Measurements from ENCODE around the gene NLGN4Y.

DNA sequence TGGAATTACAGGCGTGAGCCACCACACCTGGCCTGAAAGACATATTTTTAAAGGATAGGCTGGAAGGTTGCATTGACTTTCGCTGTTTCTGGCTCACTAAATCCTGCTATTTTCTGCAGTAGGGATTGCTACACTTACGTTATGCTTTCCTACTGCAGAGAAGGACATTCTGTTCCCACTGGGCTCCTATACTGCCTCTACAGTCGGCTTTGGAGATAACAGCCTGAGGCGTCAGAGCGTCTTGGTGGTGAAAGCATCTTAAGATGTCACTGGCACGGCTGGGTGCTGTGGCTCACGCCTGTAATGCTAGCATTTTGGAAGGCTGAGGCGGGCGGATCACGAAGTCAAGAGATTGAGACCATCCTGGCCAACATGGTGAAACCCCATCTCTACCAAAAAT lies 77.0 kb downstream of the NLGN4Y start:
- TF ChIP-seq, protein P1, sequence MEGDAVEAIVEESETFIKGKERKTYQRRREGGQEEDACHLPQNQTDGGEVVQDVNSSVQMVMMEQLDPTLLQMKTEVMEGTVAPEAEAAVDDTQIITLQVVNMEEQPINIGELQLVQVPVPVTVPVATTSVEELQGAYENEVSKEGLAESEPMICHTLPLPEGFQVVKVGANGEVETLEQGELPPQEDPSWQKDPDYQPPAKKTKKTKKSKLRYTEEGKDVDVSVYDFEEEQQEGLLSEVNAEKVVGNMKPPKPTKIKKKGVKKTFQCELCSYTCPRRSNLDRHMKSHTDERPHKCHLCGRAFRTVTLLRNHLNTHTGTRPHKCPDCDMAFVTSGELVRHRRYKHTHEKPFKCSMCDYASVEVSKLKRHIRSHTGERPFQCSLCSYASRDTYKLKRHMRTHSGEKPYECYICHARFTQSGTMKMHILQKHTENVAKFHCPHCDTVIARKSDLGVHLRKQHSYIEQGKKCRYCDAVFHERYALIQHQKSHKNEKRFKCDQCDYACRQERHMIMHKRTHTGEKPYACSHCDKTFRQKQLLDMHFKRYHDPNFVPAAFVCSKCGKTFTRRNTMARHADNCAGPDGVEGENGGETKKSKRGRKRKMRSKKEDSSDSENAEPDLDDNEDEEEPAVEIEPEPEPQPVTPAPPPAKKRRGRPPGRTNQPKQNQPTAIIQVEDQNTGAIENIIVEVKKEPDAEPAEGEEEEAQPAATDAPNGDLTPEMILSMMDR (IDR thresholded peaks at IDR 0.05): no peak
- no peak for TF ChIP-seq POLR2A (IDR thresholded peaks at IDR 0.05)
